Measurements from ENCODE around the gene HS2ST1. TPM values are rescaled to one million over a fixed set of nuclear protein-coding genes. Genes with fewer than 3 reads are reported as not detected.

HS2ST1 gene
- total and polyA plus RNA-seq, 2 experiments from 2014 or later, result 6.7 to 17.1 TPM

DNA sequence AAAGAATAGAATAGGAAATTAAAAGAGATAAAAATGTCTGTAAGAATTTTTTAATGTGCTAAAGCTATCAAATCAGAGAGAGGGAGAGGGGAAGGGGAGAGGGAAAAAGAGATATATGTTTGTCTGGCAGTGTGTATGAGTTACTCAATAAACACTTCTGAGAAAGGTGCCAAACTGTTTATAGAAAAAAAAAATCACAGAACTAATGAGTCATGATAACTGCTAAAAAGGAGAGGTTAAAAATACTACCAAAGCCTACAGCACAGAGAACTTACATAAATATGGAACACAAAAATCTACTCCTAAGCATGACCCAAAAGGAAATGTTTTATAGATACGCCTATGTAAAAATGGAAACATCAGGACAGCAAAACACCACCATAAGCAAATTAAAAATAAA, 46.0 kb upstream of the HS2ST1 start (continued):
- no peak for TF ChIP-seq ZNF331 (CRISPR knock-in tag; IDR thresholded peaks at IDR 0.05; ENCODE audit: low read depth)
- TF ChIP-seq CREB1 (CRISPR knock-in tag; IDR thresholded peaks at IDR 0.05; ENCODE audit: low read depth), result no peak
- TF ChIP-seq STAT1 (IDR thresholded peaks at IDR 0.05; ENCODE audit: unreplicated experiment), result no peak
- TF ChIP-seq NANOG (IDR thresholded peaks at IDR 0.05; ENCODE audit: borderline replicate concordance), result no peak
- no peak for TF ChIP-seq EZH2phosphoT487 (IDR thresholded peaks at IDR 0.05; ENCODE audit: unreplicated experiment)
- TF ChIP-seq JUNB (IDR thresholded peaks at IDR 0.05; ENCODE audit: unreplicated experiment), result no peak
- no peak for TF ChIP-seq EZH2 (IDR thresholded peaks at IDR 0.05; ENCODE audit: low read depth, unreplicated experiment)
- TF ChIP-seq, protein P1, sequence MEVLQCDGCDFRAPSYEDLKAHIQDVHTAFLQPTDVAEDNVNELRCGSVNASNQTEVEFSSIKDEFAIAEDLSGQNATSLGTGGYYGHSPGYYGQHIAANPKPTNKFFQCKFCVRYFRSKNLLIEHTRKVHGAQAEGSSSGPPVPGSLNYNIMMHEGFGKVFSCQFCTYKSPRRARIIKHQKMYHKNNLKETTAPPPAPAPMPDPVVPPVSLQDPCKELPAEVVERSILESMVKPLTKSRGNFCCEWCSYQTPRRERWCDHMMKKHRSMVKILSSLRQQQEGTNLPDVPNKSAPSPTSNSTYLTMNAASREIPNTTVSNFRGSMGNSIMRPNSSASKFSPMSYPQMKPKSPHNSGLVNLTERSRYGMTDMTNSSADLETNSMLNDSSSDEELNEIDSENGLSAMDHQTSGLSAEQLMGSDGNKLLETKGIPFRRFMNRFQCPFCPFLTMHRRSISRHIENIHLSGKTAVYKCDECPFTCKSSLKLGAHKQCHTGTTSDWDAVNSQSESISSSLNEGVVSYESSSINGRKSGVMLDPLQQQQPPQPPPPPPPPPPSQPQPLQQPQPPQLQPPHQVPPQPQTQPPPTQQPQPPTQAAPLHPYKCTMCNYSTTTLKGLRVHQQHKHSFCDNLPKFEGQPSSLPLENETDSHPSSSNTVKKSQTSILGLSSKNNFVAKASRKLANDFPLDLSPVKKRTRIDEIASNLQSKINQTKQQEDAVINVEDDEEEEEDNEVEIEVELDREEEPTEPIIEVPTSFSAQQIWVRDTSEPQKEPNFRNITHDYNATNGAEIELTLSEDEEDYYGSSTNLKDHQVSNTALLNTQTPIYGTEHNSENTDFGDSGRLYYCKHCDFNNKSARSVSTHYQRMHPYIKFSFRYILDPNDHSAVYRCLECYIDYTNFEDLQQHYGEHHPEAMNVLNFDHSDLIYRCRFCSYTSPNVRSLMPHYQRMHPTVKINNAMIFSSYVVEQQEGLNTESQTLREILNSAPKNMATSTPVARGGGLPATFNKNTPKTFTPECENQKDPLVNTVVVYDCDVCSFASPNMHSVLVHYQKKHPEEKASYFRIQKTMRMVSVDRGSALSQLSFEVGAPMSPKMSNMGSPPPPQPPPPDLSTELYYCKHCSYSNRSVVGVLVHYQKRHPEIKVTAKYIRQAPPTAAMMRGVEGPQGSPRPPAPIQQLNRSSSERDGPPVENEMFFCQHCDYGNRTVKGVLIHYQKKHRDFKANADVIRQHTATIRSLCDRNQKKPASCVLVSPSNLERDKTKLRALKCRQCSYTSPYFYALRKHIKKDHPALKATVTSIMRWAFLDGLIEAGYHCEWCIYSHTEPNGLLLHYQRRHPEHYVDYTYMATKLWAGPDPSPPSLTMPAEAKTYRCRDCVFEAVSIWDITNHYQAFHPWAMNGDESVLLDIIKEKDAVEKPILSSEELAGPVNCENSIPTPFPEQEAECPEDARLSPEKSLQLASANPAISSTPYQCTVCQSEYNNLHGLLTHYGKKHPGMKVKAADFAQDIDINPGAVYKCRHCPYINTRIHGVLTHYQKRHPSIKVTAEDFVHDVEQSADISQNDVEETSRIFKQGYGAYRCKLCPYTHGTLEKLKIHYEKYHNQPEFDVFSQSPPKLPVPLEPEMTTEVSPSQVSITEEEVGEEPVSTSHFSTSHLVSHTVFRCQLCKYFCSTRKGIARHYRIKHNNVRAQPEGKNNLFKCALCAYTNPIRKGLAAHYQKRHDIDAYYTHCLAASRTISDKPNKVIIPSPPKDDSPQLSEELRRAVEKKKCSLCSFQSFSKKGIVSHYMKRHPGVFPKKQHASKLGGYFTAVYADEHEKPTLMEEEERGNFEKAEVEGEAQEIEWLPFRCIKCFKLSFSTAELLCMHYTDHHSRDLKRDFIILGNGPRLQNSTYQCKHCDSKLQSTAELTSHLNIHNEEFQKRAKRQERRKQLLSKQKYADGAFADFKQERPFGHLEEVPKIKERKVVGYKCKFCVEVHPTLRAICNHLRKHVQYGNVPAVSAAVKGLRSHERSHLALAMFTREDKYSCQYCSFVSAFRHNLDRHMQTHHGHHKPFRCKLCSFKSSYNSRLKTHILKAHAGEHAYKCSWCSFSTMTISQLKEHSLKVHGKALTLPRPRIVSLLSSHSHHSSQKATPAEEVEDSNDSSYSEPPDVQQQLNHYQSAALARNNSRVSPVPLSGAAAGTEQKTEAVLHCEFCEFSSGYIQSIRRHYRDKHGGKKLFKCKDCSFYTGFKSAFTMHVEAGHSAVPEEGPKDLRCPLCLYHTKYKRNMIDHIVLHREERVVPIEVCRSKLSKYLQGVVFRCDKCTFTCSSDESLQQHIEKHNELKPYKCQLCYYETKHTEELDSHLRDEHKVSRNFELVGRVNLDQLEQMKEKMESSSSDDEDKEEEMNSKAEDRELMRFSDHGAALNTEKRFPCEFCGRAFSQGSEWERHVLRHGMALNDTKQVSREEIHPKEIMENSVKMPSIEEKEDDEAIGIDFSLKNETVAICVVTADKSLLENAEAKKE (CRISPR knock-in tag; IDR thresholded peaks at IDR 0.05), result no peak

DNA sequence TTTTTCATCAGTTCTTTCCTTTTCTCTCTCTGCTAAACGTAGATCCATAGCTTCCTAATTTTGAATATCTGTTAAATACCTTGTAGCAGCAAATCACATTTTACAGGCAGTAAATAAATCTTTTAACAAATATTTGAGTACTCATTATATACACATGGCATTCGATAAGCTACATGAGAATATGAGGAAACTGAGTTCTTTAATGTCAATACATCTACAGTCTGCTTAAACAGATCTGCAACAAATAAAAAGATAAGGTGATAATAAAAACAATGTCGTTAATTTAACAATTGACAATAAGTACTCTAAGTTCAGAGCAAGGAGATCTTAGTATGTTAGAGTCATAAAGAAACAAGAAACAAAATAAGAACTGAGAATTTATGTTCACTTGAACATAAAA, 43.4 kb upstream of the HS2ST1 start:
- H3K36me3 Mint-ChIP-seq (ENCODE audit: low read depth), result peaks cover 15% of the 10 kb centered on the region; the same call in 2 of the 3 replicates
- TF ChIP-seq, protein P2, sequence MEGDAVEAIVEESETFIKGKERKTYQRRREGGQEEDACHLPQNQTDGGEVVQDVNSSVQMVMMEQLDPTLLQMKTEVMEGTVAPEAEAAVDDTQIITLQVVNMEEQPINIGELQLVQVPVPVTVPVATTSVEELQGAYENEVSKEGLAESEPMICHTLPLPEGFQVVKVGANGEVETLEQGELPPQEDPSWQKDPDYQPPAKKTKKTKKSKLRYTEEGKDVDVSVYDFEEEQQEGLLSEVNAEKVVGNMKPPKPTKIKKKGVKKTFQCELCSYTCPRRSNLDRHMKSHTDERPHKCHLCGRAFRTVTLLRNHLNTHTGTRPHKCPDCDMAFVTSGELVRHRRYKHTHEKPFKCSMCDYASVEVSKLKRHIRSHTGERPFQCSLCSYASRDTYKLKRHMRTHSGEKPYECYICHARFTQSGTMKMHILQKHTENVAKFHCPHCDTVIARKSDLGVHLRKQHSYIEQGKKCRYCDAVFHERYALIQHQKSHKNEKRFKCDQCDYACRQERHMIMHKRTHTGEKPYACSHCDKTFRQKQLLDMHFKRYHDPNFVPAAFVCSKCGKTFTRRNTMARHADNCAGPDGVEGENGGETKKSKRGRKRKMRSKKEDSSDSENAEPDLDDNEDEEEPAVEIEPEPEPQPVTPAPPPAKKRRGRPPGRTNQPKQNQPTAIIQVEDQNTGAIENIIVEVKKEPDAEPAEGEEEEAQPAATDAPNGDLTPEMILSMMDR (conservative IDR thresholded peaks at IDR 0.05; ENCODE audit: low read depth in 2 of 2), result no peak
- no peak for TF ChIP-seq EZH2 (IDR thresholded peaks at IDR 0.05; ENCODE audit: low read depth, unreplicated experiment)
- no peak for TF ChIP-seq CREB1 (CRISPR knock-in tag; IDR thresholded peaks at IDR 0.05; ENCODE audit: low read depth)
- TF ChIP-seq STAT1 (IDR thresholded peaks at IDR 0.05; ENCODE audit: unreplicated experiment), result no peak
- no peak for TF ChIP-seq EZH2phosphoT487 (IDR thresholded peaks at IDR 0.05; ENCODE audit: unreplicated experiment)
- no peak for TF ChIP-seq NANOG (IDR thresholded peaks at IDR 0.05; ENCODE audit: borderline replicate concordance)
- no peak for TF ChIP-seq JUNB (IDR thresholded peaks at IDR 0.05; ENCODE audit: unreplicated experiment)
- TF ChIP-seq, protein P3, sequence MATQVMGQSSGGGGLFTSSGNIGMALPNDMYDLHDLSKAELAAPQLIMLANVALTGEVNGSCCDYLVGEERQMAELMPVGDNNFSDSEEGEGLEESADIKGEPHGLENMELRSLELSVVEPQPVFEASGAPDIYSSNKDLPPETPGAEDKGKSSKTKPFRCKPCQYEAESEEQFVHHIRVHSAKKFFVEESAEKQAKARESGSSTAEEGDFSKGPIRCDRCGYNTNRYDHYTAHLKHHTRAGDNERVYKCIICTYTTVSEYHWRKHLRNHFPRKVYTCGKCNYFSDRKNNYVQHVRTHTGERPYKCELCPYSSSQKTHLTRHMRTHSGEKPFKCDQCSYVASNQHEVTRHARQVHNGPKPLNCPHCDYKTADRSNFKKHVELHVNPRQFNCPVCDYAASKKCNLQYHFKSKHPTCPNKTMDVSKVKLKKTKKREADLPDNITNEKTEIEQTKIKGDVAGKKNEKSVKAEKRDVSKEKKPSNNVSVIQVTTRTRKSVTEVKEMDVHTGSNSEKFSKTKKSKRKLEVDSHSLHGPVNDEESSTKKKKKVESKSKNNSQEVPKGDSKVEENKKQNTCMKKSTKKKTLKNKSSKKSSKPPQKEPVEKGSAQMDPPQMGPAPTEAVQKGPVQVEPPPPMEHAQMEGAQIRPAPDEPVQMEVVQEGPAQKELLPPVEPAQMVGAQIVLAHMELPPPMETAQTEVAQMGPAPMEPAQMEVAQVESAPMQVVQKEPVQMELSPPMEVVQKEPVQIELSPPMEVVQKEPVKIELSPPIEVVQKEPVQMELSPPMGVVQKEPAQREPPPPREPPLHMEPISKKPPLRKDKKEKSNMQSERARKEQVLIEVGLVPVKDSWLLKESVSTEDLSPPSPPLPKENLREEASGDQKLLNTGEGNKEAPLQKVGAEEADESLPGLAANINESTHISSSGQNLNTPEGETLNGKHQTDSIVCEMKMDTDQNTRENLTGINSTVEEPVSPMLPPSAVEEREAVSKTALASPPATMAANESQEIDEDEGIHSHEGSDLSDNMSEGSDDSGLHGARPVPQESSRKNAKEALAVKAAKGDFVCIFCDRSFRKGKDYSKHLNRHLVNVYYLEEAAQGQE (IDR thresholded peaks at IDR 0.05; ENCODE audit: unreplicated experiment), result no peak
- TF ChIP-seq ZNF114 (CRISPR knock-in tag; IDR thresholded peaks at IDR 0.05), result no peak
- TF ChIP-seq POLR2AphosphoS5 (IDR thresholded peaks at IDR 0.05; ENCODE audit: low read depth), result no peak

More for the DNA sequence above, 43.4 kb upstream of the HS2ST1 start:
- no peaks in the 10 kb centered on the region; the same call in 1 of the 2 replicates for H3K9me2 ChIP-seq (ENCODE audit: insufficient read depth)
- H3K4me3 Mint-ChIP-seq, result no peak overlapping the region
- H3K27ac ChIP-seq (ENCODE audit: low read depth), result no peak overlapping the region
- H3K4me2 ChIP-seq, result no peak overlapping the region
- H3K4me3 ChIP-seq, result no peak overlapping the region
- H3K27me3 ChIP-seq (ENCODE audit: insufficient read depth), result no peaks in the 10 kb centered on the region
- no peak overlapping the region for H3K27ac Mint-ChIP-seq
- H3K27me3 Mint-ChIP-seq (ENCODE audit: insufficient read depth, low read depth, poor library complexity), result no peaks in the 10 kb centered on the region
- ATAC-seq (no peak), DNase-seq (ENCODE audit: low spot score) (no peak)
- H3F3A ChIP-seq (replicated peaks; ENCODE audit: low read depth), result no peaks in the 10 kb centered on the region
- H3K4me1 Mint-ChIP-seq, result peaks cover 16% of the 10 kb centered on the region
- no peak overlapping the region for H2AFZ ChIP-seq
- H3K79me2 ChIP-seq (replicated peaks; ENCODE audit: insufficient read depth), result peaks cover 26% of the 10 kb centered on the region
- H3K4me1 ChIP-seq (ENCODE audit: insufficient read depth), result peaks cover 15% of the 10 kb centered on the region
- no peaks in the 10 kb centered on the region for H3K36me3 ChIP-seq (ENCODE audit: insufficient read depth)
- H3K9me3 Mint-ChIP-seq, result no peaks in the 10 kb centered on the region
- 0 out of 2 replicates have a peak, but pooled peaks cover 6% of the 10 kb centered on the region for H4K20me1 ChIP-seq (replicated peaks; ENCODE audit: insufficient read depth)
